T-helper 2 cell (primary cell): Measurements from ENCODE around the gene COPZ1.

Experiments used
- DNase-seq, 5 experiments: peaks; one replicate each; pipeline versions ENCODE4 v3.0.0 to v3.0.0-alpha.2; 2012 to 2022

COPZ1 gene

DNA sequence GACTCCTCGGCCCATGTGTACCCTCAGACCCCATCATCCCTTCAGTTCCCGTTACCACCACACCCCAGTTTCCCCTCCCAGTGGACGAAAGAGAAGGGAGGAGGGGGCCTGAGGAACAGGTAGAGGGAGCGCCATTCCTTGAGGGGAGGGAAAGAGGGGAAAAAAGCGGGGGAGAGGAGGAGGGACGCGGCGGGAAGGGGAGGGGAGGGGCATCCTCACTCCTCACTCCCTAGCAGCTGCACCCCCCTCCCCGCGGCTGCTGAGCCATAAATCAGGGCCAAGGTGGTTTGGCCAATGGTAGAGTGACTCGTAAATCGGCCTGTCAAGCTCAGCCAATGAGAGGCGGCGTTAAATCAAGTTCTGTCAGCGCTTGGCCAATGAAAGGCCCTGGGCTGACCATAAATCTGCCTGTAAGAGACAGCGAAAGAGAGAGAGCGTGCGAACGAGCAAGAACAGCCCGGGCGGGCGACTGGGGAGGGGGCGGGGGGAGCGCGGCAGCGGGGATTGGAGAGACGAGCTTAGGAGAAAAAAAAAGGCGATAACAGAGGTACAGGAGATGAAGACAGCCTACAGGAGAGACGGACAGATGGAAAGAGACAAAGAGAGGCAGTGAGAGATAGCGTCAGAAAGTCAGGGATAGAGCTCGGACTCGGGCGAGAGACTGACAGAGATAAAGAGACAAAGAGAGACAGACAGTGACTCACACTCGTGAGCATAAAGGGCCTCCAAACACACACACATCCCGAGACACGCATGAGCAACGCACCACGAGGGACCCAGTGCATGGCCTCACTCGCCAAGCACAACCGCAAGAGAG, 34.2 kb downstream of the COPZ1 start:
- DNase-seq, result peak; percentile 76 to 99 (median 91)

DNA sequence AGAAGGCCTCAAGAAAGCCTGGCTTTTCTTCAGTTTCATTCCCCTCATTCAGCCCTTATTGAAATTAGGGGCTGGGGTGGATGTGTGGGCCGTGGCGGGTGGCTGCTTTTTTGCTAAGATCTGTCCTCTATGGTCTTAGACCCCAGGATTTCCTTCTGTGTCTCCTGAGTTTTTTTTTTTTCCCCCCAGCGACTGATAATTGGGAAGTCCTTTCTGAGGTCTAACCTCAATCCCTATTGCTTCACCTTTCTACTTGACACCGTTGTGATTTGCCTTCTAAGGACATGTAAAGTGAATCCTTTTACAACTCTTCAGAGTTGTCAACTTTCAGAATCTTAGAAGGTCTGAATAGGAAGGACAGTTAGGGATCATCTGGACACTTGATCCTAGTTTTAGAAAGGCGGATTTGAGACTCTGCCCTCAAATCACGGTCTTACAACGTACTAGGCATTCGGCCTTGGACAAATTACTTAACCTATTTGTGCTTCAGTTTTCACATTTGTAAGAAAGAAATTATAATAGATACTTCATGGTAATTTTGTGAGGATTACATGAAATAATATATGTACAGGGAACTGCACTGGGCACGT, 34.9 kb downstream of the COPZ1 start:
- no peak for DNase-seq

DNA sequence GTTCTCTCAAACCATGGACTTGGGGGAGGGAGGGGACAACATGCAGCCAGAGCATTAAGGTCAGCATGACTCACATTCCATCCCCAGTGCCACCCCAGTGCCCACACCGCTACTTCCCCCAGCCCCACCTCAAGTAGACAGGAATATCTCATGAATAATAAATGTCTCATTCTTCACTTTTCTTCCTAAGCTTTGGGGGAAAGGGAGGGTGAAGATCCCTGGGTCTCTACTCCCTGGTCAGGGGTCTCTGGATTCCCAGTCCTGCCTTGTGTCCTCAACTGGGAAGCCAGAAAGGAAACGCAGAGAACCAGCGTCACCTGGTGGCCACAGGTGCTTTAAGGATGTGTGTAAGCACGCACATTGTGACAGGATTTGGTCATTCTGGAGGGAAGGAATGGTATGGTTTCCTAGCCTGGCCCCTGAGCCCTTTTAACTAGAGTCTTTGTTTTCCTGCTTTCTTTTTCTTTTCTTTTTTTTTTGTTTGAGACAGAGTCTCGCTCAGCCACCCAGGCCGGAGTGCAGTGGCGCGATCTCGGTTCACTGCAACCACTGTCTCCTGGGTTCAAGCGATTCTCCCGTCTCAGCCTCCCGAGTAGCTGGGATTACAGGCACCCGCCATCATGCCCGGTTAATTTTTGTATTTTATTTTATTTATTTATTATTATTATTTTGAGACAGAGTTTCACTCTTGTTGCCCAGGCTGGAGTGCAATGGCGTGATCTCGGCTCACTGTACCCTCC, 36.0 kb downstream of the COPZ1 start:
- peak in 3 of 5 experiments; percentile 25 to 51 (median 27) for DNase-seq

DNA sequence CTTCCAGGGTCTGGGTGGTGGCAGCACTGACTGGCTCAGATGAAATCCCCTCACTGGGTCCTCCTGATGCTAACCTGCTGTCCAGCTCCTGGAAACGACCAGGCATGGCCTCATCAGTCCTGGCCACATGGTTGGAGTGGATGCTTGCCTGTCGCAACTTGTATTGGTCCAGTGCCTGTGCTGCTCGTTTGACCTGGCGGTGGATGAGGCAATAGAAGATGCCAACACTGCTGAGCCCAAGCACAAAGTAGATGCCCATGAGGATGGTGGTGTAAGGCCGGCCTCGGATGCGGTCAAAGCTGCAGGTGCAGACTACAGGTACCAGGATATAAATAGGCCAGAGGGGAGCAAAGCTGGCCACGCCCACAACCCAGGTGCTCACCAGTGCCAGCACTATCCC, 38.1 kb downstream of the COPZ1 start:
- DNase-seq, result no peak

DNA sequence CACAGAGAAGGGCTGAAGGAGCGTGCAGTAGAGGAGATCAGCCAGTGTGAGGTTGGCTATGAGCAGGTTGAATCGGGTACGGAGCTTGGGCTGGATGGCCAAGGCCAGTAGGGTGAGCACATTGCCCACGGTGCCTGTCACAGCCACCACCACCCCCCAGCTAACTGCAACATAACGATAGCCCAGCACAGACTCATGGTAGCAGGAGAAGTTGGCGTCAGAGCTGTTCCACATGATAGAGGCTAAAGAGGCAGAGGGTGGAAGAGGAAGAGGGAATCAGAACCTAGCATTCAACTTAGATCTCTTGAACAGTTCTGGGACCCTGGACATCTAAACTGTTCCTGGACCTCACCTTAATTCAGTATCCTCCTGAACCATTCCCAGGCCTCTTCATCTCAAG, 38.7 kb downstream of the COPZ1 start:
- no peak for DNase-seq

DNA sequence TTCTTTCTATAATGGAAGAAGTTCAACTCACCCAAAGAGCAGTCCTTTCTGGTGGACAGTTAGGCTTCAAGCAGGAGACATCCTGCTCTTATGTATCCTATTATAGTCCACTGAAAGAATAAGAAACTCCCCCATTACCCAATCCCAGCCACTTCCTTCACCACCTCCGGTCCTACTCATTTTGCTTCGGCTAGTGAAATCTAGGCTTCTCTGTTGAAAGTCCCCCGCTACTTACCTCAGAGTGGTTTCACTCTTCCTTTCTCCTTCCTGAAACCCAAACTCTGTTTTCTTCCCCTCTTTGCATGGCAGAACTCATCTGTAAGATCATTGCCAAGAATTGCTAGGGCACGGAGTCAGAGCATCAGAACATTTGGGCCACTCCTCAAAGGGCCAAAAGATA, 39.5 kb downstream of the COPZ1 start, which contains the start of gene GPR84:
TSS of gene GPR84 (minus strand) at position 74 of the 400 bp plus-strand sequence. CDS start 635 bp downstream, outside the sequence.
- peak in 2 of 5 experiments; percentile 19 to 72 for DNase-seq

DNA sequence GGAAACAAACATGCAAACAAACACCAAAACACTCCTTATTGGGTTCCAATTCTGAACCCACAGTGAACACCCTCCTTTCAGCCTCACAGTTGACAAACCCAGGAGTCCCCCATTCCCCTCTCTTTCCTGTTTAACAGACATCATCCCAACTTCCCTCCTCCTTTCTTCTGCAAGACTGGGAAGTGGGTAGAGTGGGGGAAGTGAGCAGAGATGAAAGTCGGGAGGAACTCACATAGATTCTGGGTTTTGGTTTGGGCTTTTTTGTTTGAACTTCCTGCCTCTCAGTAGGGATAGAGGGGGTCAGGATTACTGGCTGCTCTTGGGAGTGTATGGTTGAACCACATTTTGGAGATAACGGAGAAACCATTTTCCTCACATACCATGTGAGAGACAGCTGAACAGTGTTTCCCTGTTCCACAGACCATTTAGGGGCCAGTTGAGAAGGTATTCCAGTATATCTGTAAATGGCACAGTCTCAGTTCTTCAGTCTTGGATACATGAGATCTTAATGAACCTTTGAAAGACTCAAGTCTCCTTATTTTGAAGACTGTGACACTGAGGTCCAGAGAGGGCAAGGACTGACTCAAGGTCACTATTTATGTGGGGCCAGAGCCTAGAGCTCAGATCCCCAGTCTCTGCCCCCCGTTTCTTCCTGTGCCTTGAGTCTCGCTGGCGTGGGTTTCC, 43.2 kb downstream of the COPZ1 start:
- no peak for DNase-seq

DNA sequence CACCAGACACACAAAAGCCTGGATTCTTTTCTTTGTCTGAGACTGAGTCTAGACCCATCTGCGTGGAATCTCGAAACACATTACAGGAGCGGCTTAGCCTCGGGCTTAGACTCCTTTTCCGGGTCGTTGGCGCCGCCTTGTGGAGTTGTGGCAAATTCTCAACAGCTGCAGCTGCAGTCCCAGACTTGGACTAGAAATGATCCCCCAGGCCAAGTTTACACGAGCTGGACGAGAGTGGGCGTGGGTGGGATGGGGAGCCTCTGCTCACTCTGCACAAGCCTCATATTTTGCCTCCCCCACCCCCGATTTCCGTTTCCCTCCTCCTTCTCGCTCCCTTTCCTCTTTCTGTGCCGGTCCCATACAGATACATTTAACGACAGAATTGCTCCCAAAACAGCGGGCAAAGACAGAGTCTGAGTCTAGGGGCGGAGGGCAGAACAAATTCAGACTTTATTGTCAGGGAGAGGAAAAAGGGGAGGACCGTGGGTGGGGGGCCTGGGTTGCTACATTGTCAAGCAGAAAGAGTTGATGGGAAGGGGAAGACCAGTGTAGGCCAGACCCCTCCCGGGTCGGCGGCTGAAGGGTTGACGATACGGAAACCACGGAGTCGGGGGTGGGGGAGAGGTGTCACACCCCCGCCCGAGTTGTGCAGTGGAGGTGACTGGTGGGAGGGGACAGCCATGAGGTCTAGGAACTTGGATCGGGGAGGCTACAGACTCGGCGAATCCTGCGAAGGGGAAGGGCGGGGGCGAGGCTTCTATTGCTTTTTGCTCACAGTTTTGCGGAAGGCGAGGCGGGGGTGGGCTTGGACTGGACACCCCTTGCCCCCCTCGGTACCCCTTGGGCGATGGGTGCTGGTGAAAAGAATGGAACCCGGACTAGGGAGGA, 44.0 kb downstream of the COPZ1 start:
- peak; percentile 65 to 85 (median 82) for DNase-seq

DNA sequence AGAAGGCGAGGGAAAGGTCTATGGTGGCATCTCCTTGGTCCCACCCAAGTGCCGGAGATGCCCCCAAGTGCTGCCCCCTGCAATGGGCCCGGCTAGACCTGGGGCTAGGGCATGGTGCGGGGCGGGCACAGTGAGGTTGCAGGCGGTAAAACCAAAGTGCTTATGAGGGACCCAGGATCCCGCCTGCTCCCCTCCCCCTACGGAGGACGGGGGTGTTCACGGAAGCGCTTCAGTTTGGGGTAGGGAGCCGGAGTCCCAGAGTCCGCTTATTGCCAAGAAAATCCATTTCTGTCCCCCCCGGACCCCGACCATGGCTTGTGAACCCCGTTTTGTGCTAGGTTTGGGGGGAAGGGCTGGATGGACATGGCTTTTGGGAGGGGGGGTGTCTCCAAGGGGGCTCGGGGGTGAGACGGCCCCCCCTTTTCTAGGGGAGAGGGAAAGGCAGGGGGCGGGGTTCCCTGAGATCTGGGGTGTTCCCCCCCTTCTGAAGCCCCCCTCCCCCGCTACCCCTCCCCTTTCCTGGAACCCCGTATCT, 44.7 kb downstream of the COPZ1 start:
- DNase-seq, result no peak

DNA sequence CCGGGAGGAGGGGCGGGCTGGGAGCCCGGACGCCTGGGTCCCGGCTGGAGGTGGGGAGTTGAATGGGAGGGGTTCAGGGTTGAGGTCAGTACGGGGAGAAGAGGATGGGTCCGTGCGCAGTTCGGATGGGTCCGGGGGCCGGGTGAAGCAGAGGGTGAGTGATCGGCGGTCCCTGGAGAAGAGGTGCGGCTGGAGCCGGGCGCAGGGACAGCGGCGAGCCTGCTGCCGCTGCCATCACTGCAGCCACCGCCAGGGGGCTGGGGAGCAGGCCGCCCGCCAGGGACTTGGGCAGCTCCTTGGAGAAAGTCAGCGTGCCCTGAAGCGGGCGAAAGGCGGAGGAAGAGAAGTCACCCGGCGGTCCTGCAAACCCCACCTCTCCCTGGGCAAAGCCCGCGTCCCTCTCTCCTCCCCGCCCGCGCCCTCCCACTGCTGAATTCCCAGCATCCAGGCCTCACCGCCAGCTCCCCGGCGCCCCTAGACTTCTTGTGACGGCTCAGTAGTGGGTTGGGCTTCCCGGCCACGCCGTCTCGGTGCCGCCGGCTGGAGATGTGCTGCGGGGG, 45.3 kb downstream of the COPZ1 start:
- no peak for DNase-seq

DNA sequence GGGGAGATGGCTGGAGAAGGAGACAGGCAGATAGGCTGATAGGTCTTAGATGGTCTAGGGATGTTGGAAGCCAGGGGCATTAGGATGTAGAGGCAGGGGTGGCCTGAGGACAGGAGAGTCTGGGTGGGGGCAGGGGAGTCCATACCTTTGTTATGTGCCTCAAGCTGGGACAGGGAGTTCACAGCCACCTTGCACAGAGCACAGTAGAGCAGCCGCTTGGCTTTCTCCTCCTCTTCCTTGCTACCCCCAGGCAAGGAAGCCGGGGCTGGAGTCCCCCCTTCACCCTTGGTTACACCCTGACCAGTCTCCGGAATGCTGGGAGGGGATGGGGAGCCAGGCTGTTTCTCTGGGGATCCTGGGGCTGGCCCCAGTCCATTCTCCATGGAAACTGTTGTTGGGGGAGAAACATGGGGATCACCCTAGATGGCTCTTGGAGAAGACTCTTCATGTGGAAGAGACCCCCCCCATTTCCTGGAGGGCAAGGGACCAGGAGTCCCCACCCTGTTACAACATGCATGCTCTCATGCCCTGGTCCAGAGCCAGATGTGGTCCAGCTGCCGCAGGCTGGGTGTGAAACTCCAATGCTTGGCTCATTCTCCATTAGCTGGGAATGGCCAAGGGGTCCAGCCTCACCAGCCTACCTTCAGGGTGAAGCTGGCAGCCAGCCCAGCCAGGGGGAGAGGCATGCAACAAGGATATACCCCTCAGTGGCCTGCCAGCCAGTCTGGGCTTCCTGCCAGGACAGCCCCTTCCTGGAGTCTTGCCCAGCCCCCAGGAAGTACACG, 46.6 kb downstream of the COPZ1 start:
- DNase-seq, result no peak

DNA sequence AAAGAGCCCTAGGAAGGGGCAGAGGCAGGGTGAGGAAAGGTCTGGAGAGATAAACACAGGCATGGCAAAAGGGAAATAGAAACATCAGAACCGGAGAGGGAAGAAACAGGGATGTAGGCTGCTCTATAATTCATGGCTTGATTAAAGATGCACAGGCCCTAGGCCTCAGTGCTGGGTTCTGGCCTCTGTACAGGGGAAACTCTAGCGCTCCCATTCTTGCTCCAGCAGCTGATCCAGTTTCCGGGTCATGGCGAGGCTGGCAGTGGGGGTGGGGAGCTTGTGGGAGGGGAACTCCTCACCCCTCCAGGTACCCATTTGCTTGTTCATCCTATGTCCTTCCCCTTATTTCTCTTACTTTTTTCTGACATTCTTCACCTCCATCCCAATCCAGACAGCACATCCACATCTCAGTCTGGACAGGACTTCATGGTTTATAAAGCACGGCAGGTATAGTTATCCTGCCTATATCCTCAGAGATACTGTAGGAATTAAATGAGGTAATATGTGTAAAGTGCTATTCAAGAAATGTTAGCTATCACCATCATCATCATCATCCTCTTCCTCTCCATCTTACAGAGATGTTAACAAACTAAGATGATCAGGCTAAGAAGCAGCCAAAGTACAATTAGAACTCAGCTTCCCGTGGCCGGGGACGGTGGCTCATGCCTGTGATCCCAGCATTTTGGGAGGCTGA, 47.3 kb downstream of the COPZ1 start:
- no peak for DNase-seq

DNA sequence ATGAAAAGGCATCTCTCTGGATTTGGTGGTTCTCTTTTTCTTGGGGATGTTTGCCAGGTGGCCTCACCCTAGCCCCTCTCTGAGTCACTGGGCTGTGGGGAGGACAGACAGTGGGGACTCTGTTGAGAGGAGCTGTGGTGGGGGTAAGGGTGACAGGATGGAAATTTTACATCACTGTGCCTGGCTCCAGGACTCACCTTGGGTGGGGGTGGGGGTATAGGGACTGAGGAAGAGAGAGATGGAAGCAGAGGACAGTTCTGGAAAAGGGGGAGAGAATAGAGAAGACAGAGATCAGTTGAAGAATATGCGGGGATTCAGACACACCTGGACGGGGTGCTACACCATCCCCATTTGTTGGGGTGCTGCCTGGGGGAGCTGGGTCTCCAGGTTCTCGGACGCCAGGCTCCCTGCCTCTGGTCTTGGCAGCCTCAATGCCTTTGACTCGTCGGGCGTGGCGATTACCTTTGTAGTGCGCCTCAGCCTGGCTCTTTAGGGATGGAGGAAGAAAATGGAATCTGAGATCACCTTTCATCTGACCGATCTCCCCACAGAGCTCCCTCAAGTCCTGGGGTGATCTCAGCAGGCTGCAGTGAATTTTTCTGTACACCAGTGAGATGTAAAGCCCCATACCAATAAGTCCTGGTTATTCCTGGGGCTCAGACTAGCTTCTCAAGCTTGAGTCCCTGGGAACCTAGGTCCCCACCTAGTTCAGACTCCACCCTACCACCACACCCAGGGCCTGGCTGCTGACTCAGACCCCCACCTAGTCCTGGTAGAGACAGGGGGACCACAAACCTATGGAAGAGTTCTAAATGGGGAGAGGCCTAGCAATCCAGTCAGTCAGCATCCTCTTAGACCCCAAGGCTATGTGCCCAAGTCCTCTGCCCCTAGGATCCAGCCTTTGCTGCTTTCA, 49.0 kb downstream of the COPZ1 start:
- DNase-seq, result no peak

DNA sequence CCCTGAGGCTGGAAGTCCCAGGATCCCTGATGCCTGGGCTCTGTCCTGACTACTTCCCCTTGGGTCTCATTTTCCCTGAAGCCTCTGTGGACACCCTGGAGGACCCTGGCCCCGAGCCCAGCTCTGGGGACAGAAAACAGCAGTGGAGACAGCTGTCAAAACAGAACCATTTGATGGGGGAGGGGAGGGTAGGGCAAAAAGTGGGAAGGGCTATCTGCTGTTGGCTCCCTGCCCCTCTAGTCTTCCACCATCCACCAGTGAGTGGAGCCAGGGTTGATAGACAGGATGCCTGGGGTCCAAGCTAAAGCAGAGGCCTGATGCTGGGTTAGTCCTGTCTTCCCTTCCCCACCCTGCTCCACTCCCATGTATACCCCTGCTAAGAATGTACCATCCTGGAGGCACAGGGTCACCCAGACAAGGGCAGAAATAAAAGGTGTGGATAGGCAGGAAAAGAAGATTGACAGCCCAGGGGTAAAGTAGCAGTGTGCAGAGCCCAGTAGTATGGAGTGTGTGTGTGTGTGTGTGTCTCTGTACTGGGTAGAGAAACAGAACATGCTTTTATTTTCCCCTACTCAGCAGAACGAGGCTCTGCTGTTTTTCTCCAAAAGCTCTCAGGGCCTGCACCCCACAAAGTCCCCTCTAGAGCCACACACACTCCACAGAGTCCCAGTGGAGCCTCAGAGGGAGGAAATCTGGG, 49.8 kb downstream of the COPZ1 start:
- no peak for DNase-seq

DNA sequence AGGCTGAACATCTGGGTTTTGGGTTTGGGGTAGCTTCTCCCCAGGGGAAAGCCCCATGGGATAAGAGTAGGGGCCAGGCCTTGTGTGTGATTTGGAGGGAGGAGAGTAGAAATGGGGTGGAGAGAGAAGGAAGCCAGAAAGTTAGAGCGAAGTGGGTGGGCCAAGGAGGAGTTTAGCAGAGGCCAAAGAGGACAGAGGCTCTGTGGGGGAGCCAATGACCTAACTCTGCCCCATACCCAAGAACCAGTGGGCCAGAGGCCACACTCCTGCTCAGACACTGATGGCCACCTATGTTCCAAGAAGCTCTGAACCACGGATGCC, 50.3 kb downstream of the COPZ1 start:
- DNase-seq, result no peak

DNA sequence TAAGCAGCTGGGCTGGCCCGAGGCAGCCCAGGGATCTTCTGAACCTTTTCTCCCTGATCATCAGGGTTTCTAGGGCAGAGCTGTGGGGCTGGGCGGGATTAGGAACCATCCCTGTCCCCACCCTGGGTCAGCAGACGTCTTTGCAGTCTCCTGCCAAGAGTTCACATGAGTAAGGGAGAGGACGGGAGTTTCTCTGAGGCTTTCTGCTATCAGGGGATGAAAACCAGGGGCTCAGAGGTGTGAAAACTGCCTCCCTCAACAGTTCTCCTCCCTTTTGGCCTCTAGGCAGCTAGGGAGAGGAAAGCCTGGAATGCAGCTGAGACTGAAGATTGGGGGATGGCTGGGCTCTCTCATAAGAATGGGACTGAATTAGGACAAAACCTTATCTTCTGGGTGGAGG, 51.7 kb downstream of the COPZ1 start:
- no peak for DNase-seq

DNA sequence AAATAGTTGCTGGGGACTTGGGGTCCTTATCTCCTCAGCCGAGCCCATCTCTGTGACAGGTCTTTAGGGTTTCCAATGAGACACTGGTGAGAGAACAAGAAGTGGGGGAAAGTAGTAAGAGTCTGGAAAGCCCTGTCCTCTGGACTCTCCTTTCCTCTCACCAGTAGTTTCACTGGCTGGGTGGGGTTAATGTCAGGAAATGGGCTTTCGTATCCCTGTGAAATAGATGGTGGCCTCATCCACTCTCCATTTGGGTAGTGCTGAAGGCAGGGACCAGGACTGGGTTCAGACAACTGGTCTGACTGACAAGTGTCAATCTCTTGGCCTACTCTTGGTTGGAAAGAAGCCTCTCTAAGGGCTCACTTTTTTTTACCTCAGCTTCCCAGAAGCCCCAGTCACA, 52.1 kb downstream of the COPZ1 start:
- DNase-seq, result no peak

DNA sequence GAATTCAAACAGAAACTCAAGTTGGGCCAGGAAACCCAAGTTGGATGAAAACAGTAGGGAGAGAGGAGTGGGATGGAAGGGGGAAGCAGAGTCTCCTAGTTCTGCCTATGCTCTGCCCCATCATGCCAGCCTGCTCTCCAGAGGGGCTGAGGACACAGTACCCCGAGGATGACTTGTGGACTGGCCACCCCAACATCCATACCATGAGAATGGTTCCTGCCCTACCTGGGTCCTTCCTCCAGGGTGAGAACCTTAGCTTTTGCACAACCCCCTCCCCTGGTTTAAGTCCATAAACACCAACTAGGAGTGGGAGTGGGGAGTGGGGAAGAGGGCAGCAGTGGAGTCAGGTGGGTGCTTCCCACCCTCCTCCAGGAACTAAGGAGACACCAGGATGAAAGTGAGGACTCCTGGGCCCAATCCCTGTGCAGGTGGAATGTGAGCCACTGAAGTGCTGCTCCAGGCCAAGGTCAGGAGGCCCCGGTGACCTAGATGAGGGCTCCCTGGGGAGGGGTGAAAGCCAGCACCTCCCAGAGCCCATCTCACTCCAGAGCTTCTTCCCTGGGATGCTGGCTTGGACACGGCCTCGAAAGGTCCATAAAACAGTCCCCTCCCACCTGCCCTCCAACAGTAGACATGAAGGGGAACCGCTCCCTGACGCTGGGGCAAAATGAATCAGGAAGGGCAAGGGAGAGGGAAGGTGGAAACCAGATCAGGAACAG, 53.0 kb downstream of the COPZ1 start:
- DNase-seq, result no peak
